NCI-H510A treated with DMSO at 0.1 percent for 48 hours (cell line): ENCODE measurements around the gene ARMC2.

ENCODE experiments used
- DNase-seq: peaks from one replicate; lab custom pipeline; 2025; lab: John Stamatoyannopoulos, UW

The ARMC2 gene

DNA sequence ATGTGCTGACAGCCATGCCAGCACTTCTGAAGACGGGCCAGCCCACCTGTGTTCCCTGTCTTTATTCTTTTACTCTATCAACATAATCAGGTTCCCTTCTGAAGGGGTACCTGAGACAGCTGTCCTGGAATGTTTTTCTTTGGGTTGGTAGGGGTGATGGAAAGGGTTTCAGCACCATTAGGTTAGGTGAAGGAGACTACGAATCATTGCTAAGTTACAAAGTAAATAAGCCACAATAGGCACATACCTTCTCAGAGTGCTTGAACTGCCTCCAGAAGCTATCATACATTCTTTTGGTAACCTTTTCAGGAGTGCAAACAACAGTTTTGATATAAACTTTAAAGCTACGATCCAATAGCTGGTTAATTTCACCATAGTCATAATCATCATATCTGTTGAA lies 140.1 kb downstream of the ARMC2 start:
- DNase-seq, result no peak

DNA sequence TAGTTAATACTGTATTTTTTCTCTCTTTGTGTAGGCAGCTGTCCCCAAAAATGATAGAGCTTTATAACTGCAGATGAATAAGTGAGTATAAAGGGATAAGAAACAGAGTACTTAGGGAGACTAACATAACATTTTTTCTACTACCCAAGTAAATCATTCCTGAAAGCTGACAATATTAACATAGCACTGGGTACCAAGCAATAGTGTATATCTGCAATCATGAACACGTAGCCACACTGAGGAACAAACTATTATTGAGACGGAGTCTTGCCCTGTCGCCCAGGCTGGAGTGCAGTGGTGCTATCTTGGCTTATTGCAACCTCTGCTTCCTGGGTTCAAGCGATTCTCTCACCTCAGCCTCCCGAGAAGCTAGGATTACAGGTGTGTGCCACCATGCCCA lies 140.5 kb downstream of the ARMC2 start:
- no peak for DNase-seq

DNA sequence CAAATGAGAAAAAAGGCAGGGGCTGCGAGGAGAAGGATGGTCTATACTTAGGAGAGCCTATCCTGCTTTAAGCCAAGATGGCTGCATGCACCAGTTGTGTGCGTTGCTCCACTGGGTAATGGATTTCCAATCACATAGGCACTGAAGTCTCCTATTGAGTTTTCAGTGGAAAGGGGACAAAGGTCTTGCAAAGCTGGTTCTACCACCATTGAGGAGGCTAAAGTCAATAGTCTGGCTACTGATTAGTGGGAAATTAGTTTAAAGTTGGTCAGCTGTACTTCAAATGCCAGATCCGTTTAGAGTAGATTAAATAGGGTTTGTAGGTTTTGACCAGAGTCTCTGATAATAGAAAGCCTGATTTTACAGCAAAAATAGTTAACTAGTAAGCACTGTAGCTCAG lies 141.5 kb downstream of the ARMC2 start:
- no peak for DNase-seq

DNA sequence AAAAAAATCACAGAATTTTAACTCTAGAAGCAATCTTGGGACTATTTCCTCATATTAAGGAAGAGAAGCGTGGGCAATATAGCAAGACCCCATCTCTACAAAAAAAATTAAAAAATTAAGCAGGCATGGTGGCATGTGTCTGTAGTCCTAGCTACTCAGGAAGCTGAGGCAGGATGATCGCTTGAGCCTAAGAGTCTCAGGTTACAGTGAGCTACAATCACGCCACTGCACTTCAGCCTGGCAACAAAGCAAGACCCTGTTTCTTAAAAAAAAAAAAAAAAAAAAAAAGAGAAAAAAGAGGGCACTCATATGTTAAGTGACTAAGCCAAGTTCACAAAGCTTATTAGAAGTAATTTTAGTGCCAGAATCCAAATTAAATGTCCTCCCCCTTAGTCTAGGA lies 145.7 kb downstream of the ARMC2 start:
- DNase-seq, result no peak

DNA sequence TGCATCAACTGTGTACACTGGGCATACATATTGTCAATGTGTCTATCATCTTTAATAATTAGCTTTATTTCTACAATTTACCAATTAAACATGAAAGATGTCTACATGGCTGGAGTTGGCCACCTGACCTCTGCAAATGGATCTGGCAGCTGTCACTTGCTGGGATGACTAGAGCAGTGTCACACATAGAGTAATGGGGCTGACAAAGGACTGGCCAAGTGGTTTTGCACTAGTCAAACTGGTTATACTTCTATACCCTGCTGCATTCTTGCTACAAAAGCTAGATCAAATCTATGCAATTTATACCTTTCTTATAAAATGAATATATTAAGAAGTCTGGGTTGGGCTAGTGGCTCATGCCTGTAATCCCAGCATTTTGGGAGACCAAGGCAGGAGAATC lies 147.1 kb downstream of the ARMC2 start:
- DNase-seq, result no peak

DNA sequence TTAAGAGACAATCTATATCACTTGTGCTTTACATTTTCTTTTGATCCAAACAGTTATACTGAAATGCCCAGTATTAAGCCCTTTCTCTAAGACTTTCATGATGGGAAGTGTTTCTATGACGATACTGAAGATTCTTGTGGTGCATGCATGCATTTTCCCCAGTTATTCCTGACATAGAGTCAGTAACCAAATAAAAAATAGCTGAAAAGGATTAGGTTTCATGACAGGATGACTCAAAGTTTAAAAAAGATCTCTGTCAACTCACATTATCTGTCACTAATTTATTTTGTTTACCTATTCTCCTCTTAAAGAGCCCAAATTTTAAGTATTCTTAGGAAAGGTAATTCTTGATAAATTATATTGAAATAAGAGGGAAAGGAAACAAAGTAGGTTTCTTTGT lies 148.0 kb downstream of the ARMC2 start:
- no peak for DNase-seq

DNA sequence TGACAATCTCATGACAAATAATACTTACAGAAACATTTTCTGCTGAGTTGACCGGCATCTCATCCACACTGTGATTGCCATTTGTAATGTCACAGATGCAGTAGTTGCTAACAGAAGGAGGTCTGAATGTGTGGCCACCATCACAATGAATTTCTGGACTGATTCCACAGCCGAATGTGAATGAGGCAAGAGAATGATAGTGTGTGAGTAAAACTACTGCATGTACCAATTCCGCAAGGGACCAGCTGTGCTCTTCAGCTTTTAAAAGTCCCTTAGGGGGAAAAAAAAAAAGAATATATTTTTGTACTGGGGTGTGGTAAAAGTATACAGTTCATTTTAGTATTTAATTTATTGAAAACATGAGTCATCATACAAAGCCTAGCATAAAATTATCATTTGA lies 150.3 kb downstream of the ARMC2 start:
- DNase-seq, result no peak

DNA sequence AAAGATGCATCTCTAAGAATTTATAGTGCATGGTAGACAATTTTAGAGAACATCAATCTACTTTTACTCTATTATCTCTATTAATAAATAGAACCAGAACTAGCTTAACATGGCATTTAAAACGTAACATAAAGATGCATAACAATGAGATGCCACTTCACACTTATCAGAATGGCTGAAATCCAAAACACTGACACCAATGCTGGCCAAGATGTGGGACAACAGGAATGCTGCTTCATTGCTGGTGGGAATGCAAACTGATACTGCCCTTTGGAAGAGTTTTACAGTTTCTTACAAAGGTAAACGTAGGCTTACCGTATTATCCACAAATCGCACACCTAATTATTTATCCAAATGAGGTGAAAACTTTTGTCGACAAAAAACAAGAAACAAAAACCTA lies 151.2 kb downstream of the ARMC2 start:
- DNase-seq, result no peak

DNA sequence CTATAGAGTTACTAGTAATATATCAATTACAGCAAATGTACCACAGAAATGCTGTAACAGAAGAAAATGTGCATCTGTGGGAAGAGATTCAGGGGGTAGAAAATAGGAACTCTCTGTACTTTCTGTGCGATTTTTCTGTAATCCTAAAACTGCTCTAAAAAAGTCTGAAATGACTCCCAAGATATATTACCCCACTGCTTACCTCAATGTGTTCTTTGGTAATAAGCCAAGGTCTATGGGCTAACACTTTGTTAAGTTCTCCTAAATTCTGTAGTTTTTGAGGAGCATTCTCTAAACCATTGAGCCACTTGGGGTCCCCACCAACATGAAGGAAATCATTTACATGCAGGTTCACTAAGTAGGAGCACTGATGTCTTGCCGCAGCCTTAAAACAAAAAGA lies 152.1 kb downstream of the ARMC2 start:
- DNase-seq, result no peak

DNA sequence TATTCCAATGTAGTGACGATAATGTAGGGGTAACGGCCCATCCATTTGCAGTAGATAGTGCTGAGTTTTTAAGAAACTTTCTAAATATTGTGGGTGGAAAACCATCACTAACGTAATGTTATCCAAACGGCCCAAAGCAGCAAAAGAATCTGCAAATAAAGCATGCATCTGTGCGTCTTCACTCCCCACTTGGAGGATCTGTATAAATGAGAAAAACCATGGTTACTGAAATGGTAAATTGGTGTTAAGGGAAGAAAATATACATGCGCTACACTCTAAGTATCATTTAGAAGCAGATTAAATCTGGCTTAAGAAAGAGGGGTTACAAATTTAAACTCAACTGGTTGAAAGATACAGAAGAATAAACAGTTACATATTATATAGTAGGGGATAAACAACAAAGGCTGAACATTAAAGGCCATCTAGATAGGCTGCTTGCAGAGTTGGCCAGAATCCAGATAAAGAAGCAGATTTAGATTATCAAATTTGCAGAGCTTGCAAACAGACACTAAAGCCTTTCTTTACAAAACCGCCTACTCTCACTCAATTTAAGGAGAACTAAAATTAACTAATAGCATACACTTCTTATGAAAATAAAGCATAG lies 153.2 kb downstream of the ARMC2 start:
- no peak for DNase-seq

DNA sequence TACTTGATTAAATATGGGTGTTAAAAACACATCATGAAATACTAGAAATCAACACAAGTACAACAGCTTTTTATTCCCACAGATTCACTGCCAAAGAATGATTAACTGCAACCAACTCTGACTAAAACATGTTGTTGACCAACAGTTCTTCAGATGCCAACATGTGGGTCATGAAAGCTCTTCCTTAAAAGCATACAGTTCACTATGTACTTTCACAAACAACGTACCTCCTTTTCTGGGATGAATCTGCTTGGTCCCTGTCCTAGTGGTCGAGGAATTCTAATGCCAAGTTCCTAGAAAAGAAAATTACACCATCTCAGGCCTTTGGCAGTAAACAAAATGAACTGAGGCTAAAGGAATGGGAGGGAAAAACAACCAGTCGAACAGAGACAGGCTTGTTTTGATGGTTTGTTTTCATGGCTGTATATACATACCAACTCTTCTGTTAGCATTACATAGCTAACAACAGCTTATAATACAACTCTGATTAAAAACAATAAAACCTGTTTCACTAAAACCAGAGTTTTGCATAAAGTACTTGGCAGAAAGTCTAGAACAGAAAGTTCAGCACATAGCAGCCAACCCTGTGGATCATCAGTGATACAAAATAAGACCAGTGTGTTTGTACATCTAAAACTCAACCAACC lies 154.0 kb downstream of the ARMC2 start:
- no peak for DNase-seq

DNA sequence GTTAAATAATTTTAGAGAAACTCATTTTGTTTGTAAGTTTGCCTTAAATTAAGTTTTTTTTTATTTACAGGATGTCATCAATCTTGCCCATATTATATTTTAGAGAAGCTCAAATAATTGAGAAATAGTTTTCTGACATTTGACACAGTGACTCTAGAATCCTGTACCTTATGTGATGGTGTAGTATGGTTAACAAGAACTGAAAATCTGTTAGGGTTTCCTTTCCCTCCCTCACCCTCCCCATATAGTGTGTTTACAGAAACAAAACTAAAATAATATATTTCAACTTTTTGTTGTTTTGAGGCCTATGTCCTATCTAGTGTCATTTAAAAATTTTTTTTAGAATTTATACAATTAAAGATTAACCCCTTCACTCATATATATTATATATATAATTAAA lies 154.7 kb downstream of the ARMC2 start:
- DNase-seq, result no peak

DNA sequence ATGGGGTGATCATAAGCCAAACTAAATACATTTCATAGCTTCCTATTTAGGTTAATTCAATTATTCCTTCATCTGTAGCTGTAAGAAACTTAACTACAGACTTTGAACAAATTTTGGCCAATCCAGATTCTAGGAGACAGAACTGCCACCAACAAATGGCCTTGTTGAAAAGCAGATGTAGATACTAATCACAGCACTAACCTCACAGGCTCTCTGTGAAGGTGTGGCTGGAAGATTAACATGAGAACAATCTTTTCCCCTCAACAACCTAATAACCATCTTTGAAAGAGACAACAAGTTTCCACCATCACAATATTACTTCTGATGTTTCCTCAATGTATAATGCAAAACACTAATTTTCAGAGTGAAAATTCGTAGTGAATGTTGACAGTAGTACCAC lies 158.6 kb downstream of the ARMC2 start:
- no peak for DNase-seq

DNA sequence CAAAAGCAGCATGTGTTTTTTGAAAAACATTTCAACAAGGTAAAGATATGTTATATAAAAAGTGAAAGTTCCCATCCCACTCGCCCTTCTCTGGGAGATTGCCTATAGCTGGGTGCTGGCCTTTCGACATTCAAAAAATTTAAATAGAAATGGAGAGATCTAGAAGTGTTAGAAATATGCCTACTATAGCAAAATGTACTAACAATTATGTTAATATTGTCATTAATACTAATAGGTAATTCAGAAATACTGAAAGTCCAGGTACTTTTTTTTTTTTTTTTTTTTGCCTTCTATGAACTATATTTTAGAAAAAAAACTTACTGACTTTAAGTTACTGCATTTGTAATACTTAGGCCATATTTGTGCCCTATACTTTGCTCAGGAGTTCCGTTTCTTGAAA lies 159.3 kb downstream of the ARMC2 start:
- no peak for DNase-seq

DNA sequence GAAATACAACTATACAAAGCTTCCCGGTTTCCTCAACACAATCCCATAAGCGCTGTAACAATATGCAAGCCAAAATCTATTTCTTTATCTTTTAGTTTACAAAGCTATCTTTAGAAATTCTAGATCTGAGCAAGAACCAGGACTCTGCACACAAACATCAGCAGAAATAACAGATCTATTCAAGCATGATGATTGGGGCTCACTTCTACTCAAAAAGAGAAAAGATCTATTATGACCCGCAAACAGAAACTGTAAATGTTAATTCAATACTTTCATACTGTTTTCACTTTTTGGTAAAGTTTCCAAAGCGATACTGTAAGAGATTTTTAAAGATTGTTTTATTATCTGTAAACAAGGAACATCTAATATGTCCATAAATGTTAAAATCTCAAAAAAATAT lies 159.8 kb downstream of the ARMC2 start:
- no peak for DNase-seq

DNA sequence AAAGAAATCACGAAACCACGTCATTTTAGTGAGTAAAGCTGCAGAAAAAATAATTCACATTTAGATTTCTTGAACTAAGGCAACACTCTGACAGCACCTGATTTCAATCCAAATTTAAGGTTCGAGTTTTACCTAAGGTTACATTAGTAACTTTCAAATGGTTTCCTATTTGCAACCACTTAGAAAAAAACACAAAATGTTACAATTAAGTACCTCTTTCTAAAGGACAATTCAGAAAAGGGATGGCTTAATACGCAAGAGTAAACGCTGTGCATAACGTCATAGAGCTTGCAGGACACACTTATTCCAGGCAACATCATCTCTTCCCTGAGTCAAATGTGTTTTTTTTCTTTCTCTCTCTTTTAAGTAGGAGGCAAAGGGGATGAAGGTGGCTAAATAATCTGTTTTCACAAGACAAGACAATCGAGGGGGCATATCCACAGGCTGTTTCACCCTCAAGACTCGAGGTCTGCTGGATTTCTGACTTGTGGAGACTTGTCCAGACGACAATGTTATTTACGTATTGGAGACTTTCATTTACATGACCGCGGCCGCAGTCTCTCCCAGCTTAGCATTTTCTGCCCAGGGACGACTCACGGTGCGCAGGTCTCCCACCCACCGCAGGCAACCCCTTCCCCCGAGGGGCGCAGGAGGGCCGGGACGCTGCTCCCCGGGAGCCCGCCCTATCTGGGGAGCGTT lies 160.5 kb downstream of the ARMC2 start:
- DNase-seq, result no peak

DNA sequence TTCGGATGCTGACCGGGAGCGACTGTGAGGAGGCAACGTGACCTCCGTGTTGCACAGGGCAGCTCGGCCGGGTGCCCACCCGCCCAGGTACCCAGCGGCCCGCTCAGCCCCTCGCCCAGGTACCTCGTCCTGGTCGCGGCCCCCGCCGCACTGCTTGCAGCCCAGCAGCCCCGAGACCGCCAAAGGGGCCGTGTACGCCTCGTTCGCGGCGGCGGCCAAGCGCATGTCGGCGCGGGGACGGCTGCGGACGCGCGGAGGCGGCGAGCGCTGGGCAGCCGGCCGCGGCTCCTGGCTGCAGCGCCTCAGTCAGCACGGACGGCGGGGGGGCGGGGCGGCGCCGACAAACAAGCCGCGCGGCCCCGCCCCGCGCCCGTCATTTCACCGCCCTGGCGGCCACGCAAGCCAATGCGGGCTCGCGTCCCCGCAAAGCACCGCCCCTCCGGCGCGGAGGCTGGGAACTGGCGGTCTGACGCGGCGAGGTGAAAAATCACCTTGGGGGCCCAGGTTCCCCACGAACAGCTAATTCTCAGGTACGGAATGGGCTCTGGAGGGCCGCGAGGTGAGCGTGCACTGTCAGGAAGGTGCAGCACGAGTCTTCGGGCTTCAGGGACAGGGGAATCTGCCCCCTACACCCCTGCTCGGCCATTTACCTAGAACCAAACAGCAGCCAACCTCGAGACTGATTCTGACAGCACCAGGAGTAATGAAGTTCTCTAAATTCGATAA lies 161.2 kb downstream of the ARMC2 start:
- peak; percentile 33 for DNase-seq

DNA sequence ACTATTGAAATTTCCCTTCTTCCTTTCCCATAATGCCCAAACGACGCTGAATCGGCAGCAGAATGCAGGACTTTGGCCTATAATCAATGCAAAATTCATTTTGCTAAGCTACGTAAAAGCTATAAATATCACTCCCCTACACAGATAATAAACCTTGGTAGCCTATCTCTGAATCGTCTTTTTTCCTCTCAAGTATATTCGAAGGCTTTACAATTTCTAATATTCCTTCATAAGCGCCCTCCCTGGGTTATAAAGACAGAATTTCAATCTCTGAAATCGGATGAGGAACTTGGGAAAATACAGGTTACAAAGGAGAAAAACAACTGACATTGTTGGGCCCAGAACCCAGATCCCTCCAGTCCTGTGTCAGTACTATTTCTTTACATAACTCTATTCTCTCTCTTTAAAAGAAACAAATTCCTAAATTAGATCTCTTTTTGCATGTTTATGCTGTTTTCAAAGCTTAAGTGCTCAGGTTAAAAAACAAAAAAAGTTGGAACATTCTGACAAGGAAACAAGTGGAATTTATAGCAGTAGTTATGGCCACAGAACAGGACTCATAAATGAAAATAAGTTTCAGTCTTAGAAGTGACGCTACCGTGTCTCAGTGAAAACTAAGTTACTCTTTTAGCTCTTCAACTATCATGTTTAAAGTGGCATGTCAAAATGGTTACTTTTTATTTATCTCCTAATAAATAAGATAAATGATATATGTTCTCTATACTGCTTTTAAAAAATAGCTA lies 161.9 kb downstream of the ARMC2 start:
- DNase-seq, result no peak

DNA sequence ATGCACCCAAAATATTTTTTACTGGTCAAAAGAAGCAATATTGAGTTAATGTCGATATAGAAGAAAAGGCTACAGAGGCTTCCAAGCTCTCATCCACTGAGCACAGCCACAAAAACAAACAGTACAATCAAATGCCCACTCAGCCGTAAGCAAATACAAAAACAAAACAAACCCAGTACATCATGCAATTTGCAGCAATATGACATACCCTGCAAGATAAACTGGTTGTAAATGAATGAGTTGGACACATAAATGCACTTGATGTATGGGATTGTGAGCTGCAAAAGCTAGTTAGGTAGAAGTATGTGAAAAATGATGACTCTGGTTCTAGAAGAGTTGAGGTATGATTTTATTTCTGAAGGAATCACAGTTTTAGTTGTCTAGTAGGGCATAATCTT lies 162.5 kb downstream of the ARMC2 start:
- DNase-seq, result peak; percentile 1

DNA sequence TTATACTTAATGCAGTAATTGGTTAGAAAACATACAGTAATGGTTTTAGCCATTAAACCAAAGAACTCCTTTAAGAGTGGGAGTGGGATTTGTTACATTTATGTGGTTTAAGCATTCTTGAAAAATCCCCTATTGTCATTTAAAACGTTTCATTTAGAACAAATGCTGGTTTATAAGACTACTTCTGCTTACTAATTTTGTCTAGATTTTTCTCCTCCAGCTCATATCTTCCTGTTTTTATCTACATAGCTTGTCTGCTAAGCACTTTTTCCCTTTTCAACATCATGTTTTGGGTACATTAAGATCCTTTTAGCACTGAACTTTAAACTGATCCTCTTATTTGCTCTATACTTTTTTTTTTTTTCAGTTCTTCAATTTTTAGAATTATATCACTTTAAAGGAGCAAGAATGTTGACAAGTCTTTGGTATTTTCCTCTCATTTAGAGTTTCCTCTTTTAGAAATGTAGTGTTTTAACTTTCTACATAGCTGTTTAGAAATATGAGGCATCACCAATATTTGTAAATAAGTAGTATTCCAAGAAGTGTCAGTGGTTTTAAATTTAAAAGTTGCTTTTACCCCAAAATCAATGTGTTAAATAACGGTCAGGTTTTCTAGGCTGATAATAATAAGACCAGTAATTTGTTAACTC lies 165.6 kb downstream of the ARMC2 start:
- DNase-seq, result no peak

DNA sequence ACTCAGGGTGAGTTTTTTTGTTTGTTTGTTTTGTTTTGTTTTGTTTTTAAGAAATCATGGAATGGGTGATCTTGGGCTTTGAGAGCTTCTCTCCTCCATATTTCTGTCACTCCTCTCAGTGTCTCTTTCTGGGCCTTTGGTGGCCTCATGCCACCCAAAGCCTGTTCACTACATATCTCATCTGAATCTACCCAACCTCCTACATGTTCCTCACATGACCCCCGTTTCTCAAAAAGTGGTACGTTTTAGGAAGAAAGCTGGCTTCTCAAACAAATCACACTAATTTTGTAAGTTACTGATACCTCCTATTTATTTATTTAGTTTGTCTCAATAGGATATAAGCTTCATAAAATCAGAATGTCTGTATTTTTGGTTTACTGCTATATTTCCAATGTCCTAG lies 166.4 kb downstream of the ARMC2 start:
- DNase-seq, result no peak

DNA sequence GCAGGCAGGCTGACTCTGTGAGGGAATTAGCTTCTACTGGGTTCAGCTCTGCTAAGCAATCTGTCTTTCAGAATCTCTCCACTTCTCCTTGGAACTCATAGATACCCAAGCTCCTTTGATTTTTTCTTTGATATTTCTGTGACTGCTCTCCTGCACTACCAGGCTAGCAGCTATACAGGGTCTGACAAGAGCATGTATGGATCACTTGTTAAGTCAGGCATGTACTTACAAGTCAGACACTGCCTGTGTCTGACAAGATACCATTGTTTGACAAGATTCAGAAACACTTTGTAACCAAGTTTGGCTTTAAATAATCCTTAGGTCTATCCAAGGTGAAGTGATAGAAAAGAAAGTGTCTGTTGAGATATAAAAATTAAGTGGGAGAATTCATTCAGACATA lies 167.0 kb downstream of the ARMC2 start:
- no peak for DNase-seq
